HCT116 (cell line): ENCODE results near the gene PI4KA. TPM values are rescaled to one million over a fixed set of nuclear protein-coding genes. Genes with fewer than 3 reads are reported as not detected.
A peak's percentile ranks its signal among the peaks of the same experiment; 100 is the strongest.

Experiments
- ATAC-seq: fragments of 200-7000 bp; cut with Tn5 transposase; 2 replicates; pipeline ENCODE4 v1.9.1; 2020; ENCODE audit warnings: mild to moderate bottlenecking, moderate library complexity
- BruUV-seq: library from RNA; stranded (reverse); fragments of 400-500 nt; replicated peaks from 2 replicates; lab custom pipeline; 2021; lab: Mats Ljungman, UMichigan
- CTCF ChIA-PET: fragments of 300-600 bp; sonication (Branson Sonifier 250); formaldehyde crosslinking; loops from one replicate; lab custom pipeline; 2021; ENCODE audit warnings: antibody characterized with exemption; lab: Charles Lee
- POLR2A ChIA-PET: fragments of 300-600, 350-600 bp; sonication (Branson Sonifier 250); formaldehyde crosslinking; loops from one replicate; lab custom pipeline; 2021; ENCODE audit warnings: antibody characterized with exemption; lab: Charles Lee
- RAD21 ChIA-PET, 2 experiments: fragments of 300-600 bp; sonication (Branson Sonifier 250); formaldehyde crosslinking; loops; one replicate each; lab custom pipeline; 2023; ENCODE audit warnings: low total read pairs in 2 of 2; ENCODE audit not compliant: uncharacterized antibody in 2 of 2, unreplicated experiment in 2 of 2, low non-redundant PET in 1 of 2; lab: Charles Lee
- DNase-seq: peaks from one replicate; pipeline ENCODE4 v3.0.0-alpha.2; 2010; ENCODE audit warnings: low read depth, low spot score
- H2AFZ ChIP-seq: fragments of 200-600 bp; shearing (Covaris generic), sonication (generic); 2 replicates; pipeline ENCODE4 v1.6.1; 2017; ENCODE audit warnings: low read depth, mixed run types, mixed read lengths, antibody characterized with exemption, low read length; ENCODE audit not compliant: poor library complexity, severe bottlenecking
- H3K27ac ChIP-seq: 2 replicates; pipeline ENCODE4 v1.5.1; 2012; ENCODE audit warnings: low read depth, low read length
- H3K27me3 ChIP-seq: fragments of 200-600 bp; sonication (generic); 2 replicates; pipeline ENCODE4 v1.6.1; 2016; ENCODE audit warnings: mixed run types, low read length, mixed read lengths; ENCODE audit not compliant: insufficient read depth
- H3K36me3 ChIP-seq, 2 experiments: fragments of 200-500 bp in 1 of 2; fragments of 200-600 bp in 1 of 2; sonication (Bioruptor generic) in 1 of 2; sonication (generic) in 1 of 2; 2 replicates each; pipeline versions ENCODE4 v1.5.1 to v1.6.1; 2014 to 2016; ENCODE audit warnings: low read length in 2 of 2, inconsistent platforms in 1 of 2, mixed read lengths in 1 of 2, mixed run types in 1 of 2; ENCODE audit not compliant: insufficient read depth in 2 of 2, control insufficient read depth in 1 of 2
- H3K4me1 ChIP-seq, 2 experiments: fragments of 200-600 bp in 1 of 2; sonication (generic) in 1 of 2; 2 replicates each; pipeline versions ENCODE4 v1.5.1 to v1.6.1; 2012 to 2017; ENCODE audit warnings: low read length in 2 of 2, inconsistent platforms in 1 of 2, mild to moderate bottlenecking in 1 of 2, mixed read lengths in 1 of 2, mixed run types in 1 of 2, moderate library complexity in 1 of 2; ENCODE audit not compliant: insufficient read depth in 2 of 2, control insufficient read depth in 1 of 2
- H3K4me2 ChIP-seq: fragments of 200-600 bp; sonication (generic); 2 replicates; pipeline ENCODE4 v1.6.1; 2017; ENCODE audit warnings: mixed run types, low read length, mixed read lengths
- H3K4me3 ChIP-seq, 2 experiments: fragments of 200-600 bp in 1 of 2; sonication (generic) in 1 of 2; replicated peaks in 1 of 2; 2 replicates each; pipeline ENCODE4 v1.5.1; 2011 to 2016; ENCODE audit warnings: low read length in 2 of 2, control low read depth in 1 of 2, low read depth in 1 of 2, mild to moderate bottlenecking in 1 of 2, mixed read lengths in 1 of 2, mixed run types in 1 of 2
- H3K79me2 ChIP-seq: fragments of 200-600 bp; sonication (generic); 2 replicates; pipeline ENCODE4 v1.6.1; 2017; ENCODE audit warnings: mild to moderate bottlenecking, mixed run types, low read length, moderate library complexity, mixed read lengths; ENCODE audit not compliant: insufficient read depth
- H3K9ac ChIP-seq: fragments of 200-600 bp; sonication (generic); 2 replicates; pipeline ENCODE4 v1.6.1; 2016; ENCODE audit warnings: low read length, mixed read lengths
- H3K9me2 ChIP-seq: fragments of 200-600 bp; sonication (generic), shearing (Covaris generic); 2 replicates; pipeline ENCODE4 v1.6.1; 2017; ENCODE audit warnings: mixed run types, mild to moderate bottlenecking, moderate library complexity; ENCODE audit not compliant: insufficient read depth
- H3K9me3 ChIP-seq, 2 experiments: fragments of 200-500 bp in 1 of 2; fragments of 200-600 bp in 1 of 2; sonication (Bioruptor generic) in 1 of 2; sonication (generic) in 1 of 2; 2 replicates each; pipeline ENCODE4 v1.6.1; 2014 to 2017; ENCODE audit warnings: low read length in 2 of 2, mixed read lengths in 2 of 2, inconsistent platforms in 1 of 2, low read depth in 1 of 2, mild to moderate bottlenecking in 1 of 2, mixed run types in 1 of 2, moderate library complexity in 1 of 2; ENCODE audit not compliant: control insufficient read depth in 1 of 2, insufficient read depth in 1 of 2
- H4K20me1 ChIP-seq: fragments of 200-600 bp; sonication (generic), shearing (Covaris generic); 2 replicates; pipeline ENCODE4 v1.6.1; 2017; ENCODE audit warnings: mixed run types, mild to moderate bottlenecking, moderate library complexity; ENCODE audit not compliant: insufficient read depth
- CTCF ChIP-seq, 3 experiments: fragments of 200-600 bp in 1 of 3; sonication (generic) in 1 of 3; IDR thresholded peaks in 2 of 3; conservative IDR thresholded peaks in 1 of 3; 2 replicates each; pipeline ENCODE4 v1.5.1; 2012 to 2017; ENCODE audit warnings: low read depth in 2 of 3, low read length in 2 of 3, antibody characterized with exemption in 1 of 3, borderline replicate concordance in 1 of 3, control low read depth in 1 of 3, mild to moderate bottlenecking in 1 of 3, mixed read lengths in 1 of 3, mixed run types in 1 of 3, moderate library complexity in 1 of 3; ENCODE audit not compliant: insufficient read depth in 1 of 3
- EZH2phosphoT487 ChIP-seq: fragments of 200-600 bp; IDR thresholded peaks from 2 replicates; pipeline ENCODE4 v1.6.1; 2018; ENCODE audit warnings: antibody characterized with exemption, borderline replicate concordance
- MAX ChIP-seq: IDR thresholded peaks from 2 replicates; pipeline ENCODE4 v1.6.1; 2012
- RAD21 ChIP-seq: IDR thresholded peaks from 2 replicates; pipeline ENCODE4 v1.6.1; 2012; ENCODE audit warnings: low read depth, mild to moderate bottlenecking
- SP1 ChIP-seq: IDR thresholded peaks from 2 replicates; pipeline ENCODE4 v1.6.1; 2012; ENCODE audit warnings: low read depth
- ZBTB33 ChIP-seq: IDR thresholded peaks from 2 replicates; pipeline ENCODE4 v1.6.1; 2011; ENCODE audit warnings: mild to moderate bottlenecking, low read length, moderate library complexity; ENCODE audit not compliant: insufficient replicate concordance; ENCODE audit errors: extremely low read depth
- intact Hi-C: fragments of 100-400 bp; cut with micrococcal nuclease; formaldehyde crosslinking; loops from 2 replicates; pipeline ENCODE4 v1.10.0; 2022
- total RNA-seq: library from RNA; stranded (reverse); gene quantifications from one replicate; pipeline ENCODE4 v1.2.1, GENCODE V29; 2021; ENCODE audit not compliant: unreplicated experiment

PI4KA gene
- total RNA-seq, 1 experiment from 2014 or later, result 59.6 TPM

DNA sequence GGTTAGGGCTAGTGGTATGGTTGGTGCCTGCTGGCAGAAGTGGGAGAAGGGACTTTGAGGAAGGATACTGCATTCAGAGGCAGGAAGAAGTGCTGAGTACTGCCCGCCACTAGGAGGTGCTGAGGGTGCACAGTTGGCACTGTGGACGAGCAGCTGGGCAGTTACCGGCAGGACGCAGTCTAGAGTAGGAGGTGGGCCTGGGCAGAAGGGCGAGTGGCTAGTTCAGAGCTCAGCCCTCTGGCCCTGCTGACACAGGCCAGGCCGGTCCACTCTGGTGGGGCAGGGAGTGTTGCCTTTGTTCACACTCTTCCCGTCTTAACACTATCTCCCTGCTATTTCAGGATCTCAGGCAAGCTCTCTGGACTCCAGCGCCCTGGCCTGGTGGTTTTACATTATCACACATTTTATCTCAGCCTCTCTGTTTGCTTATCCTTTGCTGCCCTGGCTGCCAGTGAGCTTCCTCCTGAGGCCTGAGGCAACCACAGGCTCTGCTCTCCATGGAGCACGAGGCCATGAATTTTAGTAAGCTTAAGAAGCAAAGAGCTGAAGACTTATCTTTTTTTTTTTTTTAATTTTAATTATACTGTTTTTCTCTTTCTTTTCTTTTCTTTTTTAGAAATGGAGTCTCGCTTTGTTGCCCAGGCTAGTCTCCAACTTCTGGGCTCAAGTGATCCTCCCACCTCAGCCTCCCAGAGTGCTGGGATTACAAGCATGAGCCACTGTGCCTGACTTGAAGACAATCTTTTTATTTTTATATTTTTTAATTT lies 27.1 kb upstream of the PI4KA start:
- no peak for TF ChIP-seq SP1
- no peak for TF ChIP-seq MAX
- TF ChIP-seq EZH2phosphoT487, result no peak
- peak; percentile 91 to 97 (median 95) for TF ChIP-seq CTCF (IDR thresholded peaks at IDR 0.05 in 2 of 3, conservative IDR thresholded peaks at IDR 0.05 in 1 of 3; ENCODE audit: borderline replicate concordance in 1 of 3, insufficient read depth in 1 of 3, low read depth in 2 of 3, low read length in 2 of 3)
- TF ChIP-seq ZBTB33, result no peak
- TF ChIP-seq RAD21, result peak; percentile 94
- RAD21 ChIA-PET, result interaction anchor here (0.7 to 1.4 kb wide), 7 partner anchors 70 to 217 kb away, joined by 3 to 5 read pairs (median 3); no protein-coding TSS in a partner anchor
- Histone ChIP-seq H3K9me3 (no peaks in the 10 kb centered on the region), H3K9ac (no peak overlapping the region), H3K9me2 (no peaks in the 10 kb centered on the region), H3K27ac (peak overlapping the region; percentile 39), H3K4me3 (no peak overlapping the region), H2AFZ (no peak overlapping the region), H3K79me2 (no peaks in the 10 kb centered on the region), H3K4me1 (peaks cover 3 to 17% of the 10 kb centered on the region in 2 experiments; a peak in 3 of 4 replicates), H3K27me3 (no peaks in the 10 kb centered on the region), H3K36me3 (peaks cover 0 to 10% of the 10 kb centered on the region in 2 experiments; a peak in 3 of 4 replicates), H3K4me2 (peak overlapping the region; percentile 45), H4K20me1 (no peaks in the 10 kb centered on the region)
- intact Hi-C loops, result loop anchor here (1.0 kb wide), 1 partner anchor 71 kb away; no protein-coding TSS in a partner anchor
- CTCF ChIA-PET, result interaction anchor here (0.7 to 2.2 kb wide), 29 partner anchors 9 to 217 kb away, joined by 3 to 21 read pairs (median 4); partner anchors contain the start of genes CRKL, LZTR1, SNAP29 and THAP7
- POLR2A ChIA-PET, result interaction anchor here (1.0 to 1.4 kb wide), 3 partner anchors 71 to 116 kb away, joined by 4 read pairs; partner anchors contain the start of genes LZTR1 and THAP7
- peak; percentile 100 for ATAC-seq
- no TSS peak for BruUV-seq
- DNase-seq, result peak; percentile 58
